Activated effector memory CD4-positive, alpha-beta T cell treated with anti-CD3 and anti-CD28 coated beads, Interleukin-2, amount 50 U/mL, for 16 hours (primary cell): ENCODE data around the gene RNF150.
"Not testable (repeated sequence)": the region's sequence is repeated elsewhere in the genome, so short reads cannot be mapped to it uniquely, and the experiment has no call there.

Source experiments
- DNase-seq: peaks from one replicate; pipeline ENCODE4 v3.0.0-alpha.2; 2020

The RNF150 gene

DNA sequence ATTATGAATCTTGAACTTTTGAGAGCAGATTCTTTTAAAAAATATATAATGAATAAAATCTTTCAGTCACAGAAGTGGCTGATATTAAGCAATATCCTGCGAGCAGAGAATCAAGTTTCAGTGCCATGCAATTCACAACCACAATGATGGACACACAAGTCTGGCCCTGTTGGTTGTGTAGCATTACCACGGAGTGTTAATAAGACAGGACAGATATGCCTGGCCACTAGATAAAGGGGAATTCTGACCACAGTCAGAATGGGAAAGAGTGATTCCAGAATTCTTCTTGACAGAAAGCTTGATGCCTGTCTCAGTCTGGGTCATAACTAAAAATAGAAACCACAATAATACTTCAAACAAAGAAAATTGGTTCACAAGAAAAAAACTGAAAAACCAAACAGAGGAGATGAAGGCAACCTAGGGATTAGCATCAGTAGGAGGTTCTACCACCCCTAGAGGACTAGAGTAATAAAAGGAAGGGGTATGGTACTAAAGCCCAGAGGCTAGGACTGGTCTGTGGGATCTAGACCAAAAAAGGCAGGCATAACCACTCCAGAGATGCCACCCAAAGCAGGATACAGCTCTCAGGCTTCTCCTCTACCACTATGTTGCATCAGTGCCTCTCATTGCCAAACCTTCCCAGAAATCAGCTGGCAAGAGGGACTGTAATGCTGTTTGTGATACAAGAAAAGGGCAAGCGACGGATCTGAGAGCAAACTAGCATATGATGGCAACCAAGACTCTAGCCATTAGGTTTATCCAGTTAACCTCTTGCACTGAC, 59.0 kb downstream of the RNF150 start:
- DNase-seq = no peak

DNA sequence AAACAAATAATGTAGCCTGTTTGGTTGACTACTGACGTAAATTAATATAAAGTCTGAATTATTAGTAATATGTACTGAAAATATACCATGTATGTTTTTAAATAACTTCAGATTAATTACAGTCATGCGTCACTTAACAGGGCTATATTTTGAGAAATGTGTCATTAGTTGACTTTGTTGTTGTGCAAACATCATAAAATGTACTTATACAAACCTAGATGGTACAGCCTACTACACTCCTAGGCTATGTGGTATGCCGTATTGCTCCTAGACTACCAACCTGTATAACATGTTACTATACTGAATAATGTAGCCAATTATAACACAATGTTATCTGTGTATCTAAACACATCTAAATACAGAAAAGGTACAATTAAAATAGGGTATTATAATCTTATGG, 66.6 kb downstream of the RNF150 start:
- no peak for DNase-seq

GRCh38 chr4:141065872-141066271, 67.4 kb downstream of the RNF150 start:
- DNase-seq = no peak

DNA sequence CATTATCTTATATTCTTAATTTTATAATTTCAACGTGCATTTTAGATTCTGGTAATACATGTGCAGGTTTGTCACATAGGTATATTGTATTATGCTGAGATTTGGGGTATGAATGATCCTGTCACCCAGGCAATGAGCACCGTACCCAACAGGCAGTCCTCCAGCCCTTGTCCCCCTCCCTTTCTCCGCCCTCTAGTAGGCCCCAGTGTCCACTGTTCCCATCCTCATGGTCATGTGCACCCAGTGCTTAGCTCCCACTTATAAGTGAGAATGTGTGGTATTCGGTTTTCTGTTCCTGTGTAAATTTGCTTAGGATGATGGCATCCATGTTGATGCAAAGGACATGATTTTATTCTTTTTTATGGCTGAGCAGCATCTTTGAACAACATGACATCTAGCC, 70.6 kb downstream of the RNF150 start:
- no peak for DNase-seq

DNA sequence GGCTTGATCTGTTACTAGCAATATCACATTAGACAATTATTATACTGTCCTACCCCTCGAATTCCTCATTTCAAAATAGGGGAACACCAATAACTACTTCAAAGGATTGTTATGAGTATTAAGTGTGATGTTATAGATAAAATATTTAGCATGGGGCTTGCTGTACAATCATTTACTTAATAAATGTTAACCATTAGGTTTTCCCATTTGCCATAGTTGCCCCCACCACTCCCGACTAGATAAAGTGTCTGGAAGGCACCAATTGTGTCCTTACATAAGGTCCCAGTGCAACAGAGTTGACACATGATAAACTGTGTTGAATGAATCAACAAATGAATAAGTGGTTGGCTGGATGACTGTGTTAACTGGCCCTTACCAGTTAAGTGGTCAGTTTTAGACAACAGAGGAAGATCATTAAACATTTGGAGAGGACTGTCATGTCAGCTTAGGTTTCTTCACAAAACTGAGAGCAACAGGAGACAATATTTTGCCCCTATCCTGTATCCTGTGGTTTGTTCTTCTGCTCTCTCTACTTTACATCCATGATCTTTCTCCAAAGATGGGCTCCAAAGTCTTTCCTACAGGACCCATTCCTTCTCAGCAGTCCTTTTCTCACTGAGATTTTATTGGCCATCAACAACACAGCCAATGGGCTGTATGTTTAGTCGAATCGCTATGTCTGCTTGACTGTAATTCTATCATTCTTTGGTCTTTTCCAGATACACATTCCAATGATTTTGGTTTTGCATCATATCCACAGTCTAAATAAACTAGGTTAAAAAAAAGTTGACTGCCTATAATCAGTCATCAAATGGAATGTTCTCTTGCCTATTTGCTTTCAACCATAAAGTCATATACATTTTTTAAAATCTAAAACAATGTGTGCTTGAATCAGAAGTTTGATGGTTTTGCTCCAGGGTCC, 74.4 kb downstream of the RNF150 start:
- no peak for DNase-seq

- no peak for DNase-seq
These were observed 75.7 kb downstream of the RNF150 start for GRCh38 chr4:141057582-141057981.

- DNase-seq = no peak
These were observed 76.8 kb downstream of the RNF150 start for GRCh38 chr4:141056473-141056872.

DNA sequence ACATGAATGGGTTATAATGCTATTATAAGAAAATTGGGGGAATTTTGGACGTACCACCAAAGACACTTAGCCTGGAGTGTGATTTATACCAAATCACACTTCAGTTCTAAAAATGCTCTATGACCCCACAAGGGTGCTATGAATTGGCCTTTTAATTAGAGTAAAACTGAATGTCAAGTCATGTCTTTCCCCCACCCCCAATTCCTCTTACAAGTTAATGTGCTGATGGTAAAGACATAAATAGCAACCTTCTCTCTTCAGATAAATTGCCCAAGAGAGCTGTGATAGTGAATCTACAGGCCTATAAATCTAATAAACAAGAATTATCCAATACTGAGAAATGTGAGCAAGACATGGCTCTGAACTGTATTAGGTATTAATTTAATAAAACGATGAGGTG, 78.8 kb downstream of the RNF150 start:
- DNase-seq = no peak

DNA sequence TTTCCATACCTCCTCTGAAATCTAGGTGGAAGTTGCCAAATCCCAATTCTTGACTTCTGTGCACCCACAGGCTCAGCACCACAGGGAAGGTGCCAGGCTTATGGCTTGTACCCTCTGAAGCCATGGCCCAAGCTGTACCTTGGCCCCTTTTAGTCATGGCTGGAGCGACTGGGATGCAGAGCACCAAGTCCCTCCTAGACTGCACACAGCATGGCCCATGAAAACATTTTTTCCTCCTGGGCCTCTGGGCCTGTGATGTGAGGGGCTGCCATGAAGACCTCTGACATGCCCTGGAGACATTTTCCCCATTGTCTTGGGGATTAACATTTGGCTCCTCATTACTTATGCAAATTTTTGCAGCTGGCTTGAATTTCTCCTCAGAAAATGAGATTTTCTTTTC, 82.3 kb downstream of the RNF150 start:
- not testable (repeated sequence) for DNase-seq

- no peak for DNase-seq
These were observed 85.9 kb downstream of the RNF150 start for GRCh38 chr4:141047228-141047884.

- DNase-seq = no peak
These were observed 87.0 kb downstream of the RNF150 start for GRCh38 chr4:141046255-141046654.

DNA sequence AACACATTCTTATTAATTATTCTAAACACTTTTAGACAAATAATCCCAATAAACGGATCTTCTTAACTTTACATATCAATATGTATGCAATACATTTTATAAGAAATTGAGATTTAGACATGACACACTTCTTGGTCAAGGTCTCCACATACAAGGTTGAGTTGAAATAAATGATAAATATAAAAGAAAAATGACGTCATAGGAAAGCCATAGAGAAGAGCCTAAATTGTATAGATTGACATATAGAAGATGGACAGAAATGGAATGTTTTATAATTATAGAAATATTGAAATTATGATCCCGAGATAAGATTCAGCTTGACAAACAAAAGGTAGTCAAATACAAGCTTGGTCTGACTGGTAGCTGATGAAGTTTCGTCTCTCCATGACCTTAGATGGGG, 87.4 kb downstream of the RNF150 start:
- DNase-seq = no peak

DNA sequence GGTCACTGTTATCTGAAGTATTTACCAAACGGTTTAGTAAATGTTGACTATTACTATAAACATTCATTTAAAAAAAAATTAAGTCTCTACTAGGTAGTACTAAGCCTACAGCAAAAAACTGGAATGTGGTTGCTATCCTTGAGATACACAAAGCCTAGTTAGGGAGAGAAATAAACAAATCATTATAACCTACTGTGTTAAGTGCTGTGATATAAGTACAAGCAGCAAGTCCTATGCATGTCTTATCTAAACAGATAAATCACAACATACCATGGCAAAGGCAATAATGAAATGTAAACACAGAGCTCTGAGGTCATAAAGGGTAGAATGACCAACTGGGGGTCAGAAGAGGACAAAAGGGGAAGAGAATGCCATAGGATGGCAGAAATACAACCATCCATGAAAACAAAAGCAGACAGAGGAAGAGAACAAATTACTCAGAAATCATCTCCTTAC, 92.2 kb downstream of the RNF150 start:
- DNase-seq = no peak

DNA sequence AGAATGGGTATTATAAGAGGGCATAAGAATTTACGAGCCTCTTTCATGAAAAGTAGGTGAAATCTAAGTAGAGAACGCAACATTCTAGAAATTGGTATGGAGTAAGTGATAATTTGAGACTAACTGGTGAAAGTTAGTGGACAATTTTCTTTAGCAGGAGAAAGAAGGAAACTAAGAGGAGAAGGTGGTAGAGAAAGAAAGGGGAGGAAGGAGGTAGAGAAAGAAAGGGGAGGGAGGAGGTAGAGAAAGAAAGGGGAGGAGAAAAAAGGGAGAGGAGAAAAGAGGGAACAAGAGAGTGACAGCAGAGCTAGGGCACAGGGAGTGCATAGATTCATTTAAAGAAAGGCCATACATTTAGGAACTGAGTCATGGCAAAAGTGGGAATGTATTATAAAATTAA, 94.1 kb downstream of the RNF150 start:
- no peak for DNase-seq

DNA sequence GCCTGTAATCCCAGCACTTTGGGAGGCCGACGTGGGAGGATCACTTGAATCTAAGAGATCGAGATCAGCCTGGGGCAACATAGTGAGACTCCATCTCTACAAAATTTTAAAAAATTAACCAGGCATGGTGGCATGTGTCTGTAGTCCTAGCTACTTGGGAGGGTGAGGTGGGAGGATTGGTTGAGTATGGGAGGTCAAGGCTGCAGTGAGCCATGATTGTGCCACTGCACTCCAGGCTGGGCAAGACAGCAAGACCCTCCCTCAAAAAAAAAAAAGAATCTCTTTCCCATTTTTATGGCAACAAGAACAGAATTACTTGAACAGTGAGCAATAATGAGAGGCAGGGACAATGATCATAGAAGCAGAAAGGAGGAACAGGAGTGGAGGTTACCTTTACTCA, 94.8 kb downstream of the RNF150 start:
- DNase-seq = no peak

- DNase-seq = no peak
These were observed 95.8 kb downstream of the RNF150 start for GRCh38 chr4:141037446-141037845.

DNA sequence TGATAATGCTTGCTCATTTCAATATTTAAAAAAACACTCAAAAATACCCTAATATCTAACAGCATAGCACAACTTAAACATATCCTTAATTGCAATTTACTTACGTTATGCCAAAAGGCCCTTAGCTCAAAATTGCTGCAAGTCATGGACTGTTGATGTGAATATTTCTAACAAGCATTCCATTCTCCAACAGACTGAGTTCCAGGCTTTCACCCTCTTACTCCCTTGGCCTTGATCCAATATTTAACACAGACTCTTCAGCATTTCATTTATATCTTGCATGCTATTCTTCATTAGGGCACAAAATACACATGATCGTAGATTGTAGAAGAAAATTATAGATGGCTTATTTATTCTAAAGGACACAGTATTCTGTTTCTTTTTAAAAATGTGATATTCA, 96.5 kb downstream of the RNF150 start:
- DNase-seq = no peak

DNA sequence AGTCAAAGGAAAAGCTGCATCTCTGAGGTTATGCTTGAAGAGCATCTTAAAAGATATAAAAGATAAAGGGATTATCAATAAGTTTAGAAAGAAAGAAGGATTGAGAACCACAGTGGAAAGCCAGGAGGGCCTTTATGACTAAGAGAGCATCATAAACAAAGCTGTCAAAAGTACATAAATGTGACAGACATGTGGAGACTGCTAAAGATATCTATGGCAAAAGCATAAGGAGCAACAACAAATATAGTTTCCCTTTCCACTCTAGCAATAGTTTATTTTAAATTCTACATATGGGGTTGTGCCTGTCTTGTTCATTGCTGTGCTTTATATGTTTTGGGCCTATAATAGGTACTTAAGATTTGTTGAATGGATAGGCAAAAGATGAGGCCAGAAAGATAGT, 97.3 kb downstream of the RNF150 start:
- no peak for DNase-seq

- DNase-seq = no peak
These were observed 105.2 kb downstream of the RNF150 start for GRCh38 chr4:141028024-141028529.

- no peak for DNase-seq
These were observed 105.8 kb downstream of the RNF150 start for GRCh38 chr4:141027421-141027820.

GRCh38 chr4:141026900-141027299, 106.4 kb downstream of the RNF150 start:
- DNase-seq = no peak

DNA sequence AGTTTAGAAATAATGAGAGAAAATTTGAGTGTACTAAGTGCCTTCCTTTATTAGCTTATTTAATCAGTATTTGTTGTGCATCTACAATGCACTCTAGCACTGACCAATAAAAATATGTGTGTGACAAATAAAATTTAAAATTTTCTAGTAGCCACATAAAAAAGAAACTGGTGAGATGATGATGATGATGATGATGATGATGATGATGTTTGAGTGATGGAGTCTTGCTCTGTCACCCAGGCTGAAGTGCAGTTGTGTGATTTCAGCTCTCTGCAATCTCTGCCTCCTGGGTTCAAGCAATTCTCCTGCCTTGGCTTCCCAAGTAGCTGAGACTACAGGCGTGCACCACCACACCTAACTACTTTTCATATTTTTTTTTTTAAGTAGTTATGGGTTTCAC, 110.2 kb downstream of the RNF150 start:
- no peak for DNase-seq

GRCh38 chr4:141022111-141022695, 111.1 kb downstream of the RNF150 start:
- no peak for DNase-seq
